T-helper 1 cell treated with Interleukin-12 subunit alpha and Interleukin-12 subunit beta and Interleukin-4 antibody, amounts not matched to agents 30 μg/mL and 1 μg/mL, for 36 hours (primary cell): ENCODE results near the gene SH3RF2.

Experiments used
- H3K27ac Mint-ChIP-seq: one replicate; pipeline ENCODE4 v1.8.0; 2021; ENCODE audit warnings: mild to moderate bottlenecking, mixed read lengths
- H3K27me3 Mint-ChIP-seq: one replicate; pipeline ENCODE4 v1.8.0; 2021; ENCODE audit warnings: low read depth, mixed read lengths
- H3K36me3 Mint-ChIP-seq: one replicate; pipeline ENCODE4 v1.8.0; 2021; ENCODE audit warnings: low read depth, mixed read lengths
- H3K4me1 Mint-ChIP-seq: one replicate; pipeline ENCODE4 v1.8.0; 2021; ENCODE audit warnings: low read depth, mixed read lengths
- H3K4me3 Mint-ChIP-seq: one replicate; pipeline ENCODE4 v1.8.0; 2021; ENCODE audit warnings: mild to moderate bottlenecking, moderate library complexity, mixed read lengths
- H3K9me3 Mint-ChIP-seq: one replicate; pipeline ENCODE4 v1.8.0; 2021; ENCODE audit warnings: mixed read lengths

Gene SH3RF2

DNA sequence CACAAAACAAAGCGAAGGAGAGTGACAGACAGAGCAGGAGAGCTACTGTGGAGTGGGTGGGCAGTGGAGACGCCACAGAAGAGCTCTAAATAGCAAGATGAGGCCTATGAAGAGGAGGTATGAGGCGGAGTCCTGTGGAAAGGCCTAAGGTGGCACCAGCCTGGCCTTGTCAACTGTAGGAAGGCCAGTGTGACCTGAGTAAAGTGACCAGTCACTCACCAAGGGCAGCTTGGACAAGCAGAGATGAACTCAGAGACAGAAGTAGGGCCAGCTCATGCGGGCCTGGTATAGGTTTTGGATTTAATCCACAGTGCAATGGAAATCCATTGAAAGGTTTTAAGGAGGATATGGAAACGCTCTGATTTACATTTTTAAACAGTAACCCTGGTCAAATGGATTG is 23.8 kb upstream of the SH3RF2 start:
- H3K9me3 Mint-ChIP-seq: no peaks in the 10 kb centered on the region
- H3K4me1 Mint-ChIP-seq: no peaks in the 10 kb centered on the region
- H3K36me3 Mint-ChIP-seq: no peaks in the 10 kb centered on the region
- no peak overlapping the region for H3K27ac Mint-ChIP-seq
- H3K27me3 Mint-ChIP-seq: peaks cover 5% of the 10 kb centered on the region
- H3K4me3 Mint-ChIP-seq: no peak overlapping the region

- Mint-ChIP-seq H3K9me3 (no peaks in the 10 kb centered on the region), H3K36me3 (no peaks in the 10 kb centered on the region), H3K27ac (no peak overlapping the region), H3K4me3 (no peak overlapping the region), H3K4me1 (no peaks in the 10 kb centered on the region), H3K27me3 (peaks cover 5% of the 10 kb centered on the region)
These were observed 22.7 kb upstream of the SH3RF2 start for GRCh38 chr5:145913701-145914100.

DNA sequence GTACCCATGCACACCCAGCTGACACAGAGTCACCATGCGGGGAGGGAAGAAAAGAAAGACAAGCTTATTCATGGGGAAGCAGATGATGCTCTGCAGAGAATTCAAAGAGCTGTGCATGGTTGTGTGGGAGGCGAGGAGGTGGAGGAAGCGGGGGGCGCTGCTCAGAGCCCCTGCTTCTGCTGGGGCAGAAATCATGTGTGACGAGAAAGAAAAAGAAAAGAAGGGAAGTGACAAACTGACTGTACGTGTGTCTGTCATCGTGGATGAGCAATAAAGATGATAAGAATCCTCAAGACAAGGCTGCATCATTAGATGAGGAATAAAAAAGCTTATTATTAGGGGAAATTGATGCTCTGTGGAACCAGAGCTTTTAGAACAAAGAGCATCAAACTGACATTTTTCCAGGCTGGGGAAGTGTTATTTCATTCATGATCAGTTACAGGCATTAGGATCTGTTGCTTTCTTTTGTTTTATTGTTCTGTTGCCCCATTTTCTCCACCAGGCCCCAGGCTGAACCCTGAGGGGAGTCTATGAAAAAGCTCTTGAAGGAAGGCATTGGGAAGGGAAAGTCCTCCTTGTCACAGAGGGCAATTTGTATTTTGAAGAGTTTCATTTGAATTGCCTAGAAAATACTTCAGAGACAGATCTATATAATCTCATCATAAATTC is 20.3 kb upstream of the SH3RF2 start:
- Mint-ChIP-seq H3K27ac (no peak overlapping the region), H3K9me3 (no peaks in the 10 kb centered on the region), H3K4me1 (no peaks in the 10 kb centered on the region), H3K4me3 (no peak overlapping the region), H3K36me3 (no peaks in the 10 kb centered on the region), H3K27me3 (peaks cover 5% of the 10 kb centered on the region)

DNA sequence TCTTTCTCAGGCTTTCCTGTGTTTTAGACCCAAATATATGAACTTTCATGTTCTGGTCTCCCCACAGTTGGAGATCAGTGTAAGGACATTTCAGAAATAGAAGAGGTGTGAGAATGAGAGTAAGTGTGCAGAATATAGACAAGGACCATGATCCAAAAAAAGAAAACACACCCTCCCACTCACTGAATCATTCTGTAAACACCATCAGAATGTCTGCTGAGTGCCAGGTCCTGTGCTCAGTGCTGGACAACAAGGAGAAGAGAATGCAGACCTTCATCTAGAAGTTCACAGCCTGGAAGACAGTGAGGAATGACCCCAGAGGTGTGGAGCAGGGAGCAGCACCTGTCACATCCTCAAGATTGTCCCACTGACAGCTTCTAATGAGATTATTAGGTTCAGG is 19.1 kb upstream of the SH3RF2 start:
- H3K9me3 Mint-ChIP-seq: no peaks in the 10 kb centered on the region
- no peaks in the 10 kb centered on the region for H3K4me1 Mint-ChIP-seq
- no peaks in the 10 kb centered on the region for H3K36me3 Mint-ChIP-seq
- H3K27ac Mint-ChIP-seq: no peak overlapping the region
- H3K27me3 Mint-ChIP-seq: peaks cover 5% of the 10 kb centered on the region
- no peak overlapping the region for H3K4me3 Mint-ChIP-seq

DNA sequence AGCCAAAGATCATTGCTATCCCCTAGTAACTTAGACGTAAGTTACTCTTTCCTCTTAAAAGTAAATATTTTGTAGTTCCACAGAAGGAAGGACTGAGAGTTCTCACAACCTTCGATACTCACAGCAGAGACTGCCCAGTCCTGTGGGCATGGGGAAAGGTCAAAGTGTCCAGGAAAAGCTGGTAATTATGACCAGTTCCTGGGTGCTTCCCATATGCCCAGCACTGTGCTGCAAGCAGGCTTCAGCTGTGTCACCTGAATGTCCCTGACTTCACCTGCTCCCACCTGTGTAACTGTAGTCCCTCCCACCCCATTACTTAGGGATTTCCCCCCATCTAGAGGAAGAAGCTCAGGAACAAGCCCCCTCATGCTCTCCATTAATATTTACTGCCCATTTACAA is 18.0 kb upstream of the SH3RF2 start:
- Mint-ChIP-seq H3K27ac (no peak overlapping the region), H3K9me3 (no peaks in the 10 kb centered on the region), H3K4me3 (no peak overlapping the region), H3K4me1 (no peaks in the 10 kb centered on the region), H3K27me3 (peaks cover 5% of the 10 kb centered on the region), H3K36me3 (no peaks in the 10 kb centered on the region)

DNA sequence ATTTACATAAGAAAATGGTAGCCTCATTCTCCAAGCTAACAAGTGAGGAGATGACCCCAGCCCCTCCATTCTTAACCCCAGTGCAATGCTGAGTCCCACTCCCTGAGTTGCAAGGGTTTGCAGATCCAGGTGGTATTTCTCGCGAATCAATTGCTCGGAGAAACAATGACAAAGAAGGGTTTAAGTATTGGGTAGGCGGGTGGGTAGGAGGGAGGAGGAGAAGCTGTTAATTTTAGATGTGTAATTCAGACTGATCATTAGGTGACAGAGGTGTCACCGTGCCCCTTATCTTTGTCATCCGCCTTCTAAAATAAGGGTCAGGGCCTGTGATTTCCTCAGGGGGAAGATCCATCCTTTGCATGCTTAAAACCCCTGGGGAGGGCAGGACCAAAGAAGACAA is 17.0 kb upstream of the SH3RF2 start:
- Mint-ChIP-seq H3K27me3 (peaks cover 5% of the 10 kb centered on the region), H3K27ac (no peak overlapping the region), H3K4me1 (no peaks in the 10 kb centered on the region), H3K36me3 (no peaks in the 10 kb centered on the region), H3K9me3 (no peaks in the 10 kb centered on the region), H3K4me3 (no peak overlapping the region)

DNA sequence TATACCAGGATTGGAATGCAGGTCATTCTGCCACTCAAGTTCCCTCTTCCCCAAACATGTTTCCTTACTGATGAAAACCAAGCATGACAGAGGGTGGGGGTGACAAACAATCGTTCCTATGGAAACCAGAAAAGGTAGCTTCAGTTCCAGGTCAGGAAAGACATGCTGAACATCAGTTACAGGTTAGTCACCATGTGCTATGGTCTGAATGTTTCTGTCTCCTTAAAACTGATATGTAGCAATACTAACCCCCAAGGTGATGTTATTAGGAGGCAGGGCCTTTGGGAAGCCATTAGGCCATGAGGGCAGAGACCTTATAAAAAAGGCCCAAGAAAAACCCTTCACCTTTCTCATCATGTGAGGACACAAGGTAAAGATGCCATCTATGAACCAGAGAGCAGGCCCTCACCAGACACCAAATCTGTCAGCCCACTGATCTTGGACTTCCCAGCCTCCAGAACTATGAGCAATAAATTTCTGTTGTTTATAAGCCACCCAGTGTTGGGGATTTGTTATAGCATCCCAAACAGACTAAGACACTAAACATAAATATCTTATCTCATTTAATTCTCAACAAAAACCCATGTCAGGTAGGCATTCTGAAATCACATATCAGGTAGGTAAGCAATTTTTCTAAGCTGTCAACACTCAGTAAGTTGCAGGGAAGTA is 15.7 kb upstream of the SH3RF2 start:
- peaks cover 1% of the 10 kb centered on the region for H3K4me1 Mint-ChIP-seq
- H3K27ac Mint-ChIP-seq: no peak overlapping the region
- no peaks in the 10 kb centered on the region for H3K9me3 Mint-ChIP-seq
- peaks cover 5% of the 10 kb centered on the region for H3K27me3 Mint-ChIP-seq
- H3K36me3 Mint-ChIP-seq: no peaks in the 10 kb centered on the region
- H3K4me3 Mint-ChIP-seq: no peak overlapping the region

DNA sequence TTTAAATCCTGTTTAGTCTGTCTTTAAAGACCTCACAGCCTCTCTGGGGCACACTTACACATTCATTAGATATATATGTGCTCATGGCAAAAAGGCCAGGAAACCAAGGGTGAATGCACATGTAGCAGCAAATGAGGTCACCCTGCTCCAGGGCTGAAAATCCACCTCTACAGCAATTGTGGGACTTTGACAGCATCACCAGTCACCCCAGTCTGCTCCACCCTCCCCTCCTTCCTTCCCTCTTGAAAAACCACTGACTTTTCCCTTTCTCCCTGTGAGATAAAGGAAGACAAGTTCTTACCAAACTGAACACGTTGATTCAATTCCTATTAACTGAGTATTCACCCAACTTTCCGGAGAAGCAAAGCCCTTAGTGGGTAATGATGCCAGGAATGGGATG is 15.2 kb upstream of the SH3RF2 start:
- Mint-ChIP-seq H3K9me3 (no peaks in the 10 kb centered on the region), H3K27ac (no peak overlapping the region), H3K36me3 (no peaks in the 10 kb centered on the region), H3K4me3 (no peak overlapping the region), H3K4me1 (peaks cover 4% of the 10 kb centered on the region), H3K27me3 (peaks cover 5% of the 10 kb centered on the region)

DNA sequence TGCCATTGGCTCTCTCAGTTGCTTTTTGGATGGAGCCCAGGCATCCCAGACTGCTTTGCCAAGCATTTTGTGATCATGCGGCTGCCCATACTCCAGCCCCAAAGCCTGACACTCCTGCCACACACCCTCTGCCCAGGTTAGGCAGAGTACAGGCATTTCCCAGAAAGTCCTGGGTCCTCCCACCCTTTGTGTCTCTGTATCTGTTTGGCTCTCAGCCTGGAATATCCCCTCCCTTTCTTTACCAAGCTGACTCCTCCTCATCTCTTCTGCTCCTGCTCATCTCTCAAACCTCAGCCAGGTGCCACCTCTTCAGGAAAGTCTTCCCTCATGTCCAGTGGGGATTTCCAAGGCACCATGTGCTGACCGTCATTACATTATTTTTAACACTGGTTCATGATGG is 14.3 kb upstream of the SH3RF2 start:
- Mint-ChIP-seq H3K4me3 (no peak overlapping the region), H3K27ac (no peak overlapping the region), H3K4me1 (peaks cover 4% of the 10 kb centered on the region), H3K27me3 (peaks cover 4% of the 10 kb centered on the region), H3K36me3 (no peaks in the 10 kb centered on the region), H3K9me3 (no peaks in the 10 kb centered on the region)

- H3K4me3 Mint-ChIP-seq: no peak overlapping the region
- no peaks in the 10 kb centered on the region for H3K27me3 Mint-ChIP-seq
- no peaks in the 10 kb centered on the region for H3K36me3 Mint-ChIP-seq
- H3K4me1 Mint-ChIP-seq: peaks cover 4% of the 10 kb centered on the region
- no peaks in the 10 kb centered on the region for H3K9me3 Mint-ChIP-seq
- H3K27ac Mint-ChIP-seq: no peak overlapping the region
These were observed 13.0 kb upstream of the SH3RF2 start for GRCh38 chr5:145923405-145923804.

DNA sequence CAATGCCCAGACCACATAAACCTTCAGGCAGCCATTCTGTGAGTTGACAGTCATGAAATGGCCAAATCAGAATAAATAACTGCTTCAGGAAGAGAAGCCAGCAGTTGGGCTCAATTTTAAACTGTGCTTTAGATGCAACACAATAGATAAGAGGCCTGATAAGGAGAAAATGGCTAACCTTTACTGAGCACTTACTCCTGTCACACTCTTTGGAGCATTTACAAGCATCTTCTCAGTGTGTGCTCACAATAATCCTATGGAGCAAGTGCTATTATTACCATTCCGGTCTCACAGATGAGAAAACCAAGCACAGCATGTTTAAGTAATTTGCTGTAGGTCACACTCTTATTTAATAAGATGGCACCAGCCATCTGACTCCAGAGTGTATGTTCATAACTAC is 11.5 kb upstream of the SH3RF2 start:
- no peaks in the 10 kb centered on the region for H3K9me3 Mint-ChIP-seq
- no peak overlapping the region for H3K27ac Mint-ChIP-seq

DNA sequence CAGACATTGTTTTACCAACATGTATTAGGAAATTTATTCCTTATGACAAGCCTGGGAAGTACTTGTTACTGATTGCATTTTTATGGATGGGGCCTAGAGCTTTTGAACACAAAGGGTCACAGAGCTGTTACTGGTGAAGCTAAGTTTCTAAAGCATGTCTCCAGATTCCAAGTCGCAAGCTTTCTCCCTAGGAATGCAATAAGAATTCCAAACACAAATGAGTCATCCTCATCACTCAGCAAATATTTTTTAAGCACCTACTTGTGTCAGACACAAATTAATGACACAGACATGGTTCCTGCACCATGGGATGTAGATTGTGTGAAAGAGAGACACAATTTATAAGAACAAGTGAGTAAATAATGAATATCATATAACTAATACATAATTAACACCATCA is 11.0 kb upstream of the SH3RF2 start:
- no peak overlapping the region for H3K4me3 Mint-ChIP-seq
- no peak overlapping the region for H3K27ac Mint-ChIP-seq
- H3K4me1 Mint-ChIP-seq: peaks cover 4% of the 10 kb centered on the region

More for the DNA sequence above, 11.5 kb upstream of the SH3RF2 start:
- H3K4me3 Mint-ChIP-seq: no peak overlapping the region
- no peaks in the 10 kb centered on the region for H3K36me3 Mint-ChIP-seq
- H3K27me3 Mint-ChIP-seq: no peaks in the 10 kb centered on the region
- peaks cover 4% of the 10 kb centered on the region for H3K4me1 Mint-ChIP-seq

DNA sequence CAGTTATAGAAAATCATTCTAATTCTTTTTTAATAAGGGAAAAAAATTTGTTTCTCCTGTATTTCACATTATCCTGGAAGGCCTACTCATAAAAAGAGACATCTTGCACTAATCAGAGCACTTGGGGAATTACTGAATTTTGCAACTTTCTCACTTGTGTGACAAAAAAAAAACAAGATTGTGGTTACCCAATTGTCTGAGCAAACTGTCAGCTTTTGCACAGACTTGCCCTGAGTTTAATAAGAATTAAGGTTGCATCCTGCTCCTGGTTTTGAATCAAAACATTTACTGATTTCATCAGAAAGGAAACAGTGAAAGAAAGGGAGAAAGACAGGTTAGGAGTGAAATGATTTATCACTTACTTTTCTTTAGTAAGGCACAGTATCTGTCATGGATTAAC is 10.6 kb upstream of the SH3RF2 start:
- peaks cover 4% of the 10 kb centered on the region for H3K4me1 Mint-ChIP-seq
- no peaks in the 10 kb centered on the region for H3K9me3 Mint-ChIP-seq
- no peak overlapping the region for H3K27ac Mint-ChIP-seq
- H3K36me3 Mint-ChIP-seq: no peaks in the 10 kb centered on the region
- H3K4me3 Mint-ChIP-seq: no peak overlapping the region
- peaks cover 3% of the 10 kb centered on the region for H3K27me3 Mint-ChIP-seq

More for the DNA sequence above, 11.0 kb upstream of the SH3RF2 start:
- no peaks in the 10 kb centered on the region for H3K9me3 Mint-ChIP-seq
- no peaks in the 10 kb centered on the region for H3K36me3 Mint-ChIP-seq
- H3K27me3 Mint-ChIP-seq: no peaks in the 10 kb centered on the region

DNA sequence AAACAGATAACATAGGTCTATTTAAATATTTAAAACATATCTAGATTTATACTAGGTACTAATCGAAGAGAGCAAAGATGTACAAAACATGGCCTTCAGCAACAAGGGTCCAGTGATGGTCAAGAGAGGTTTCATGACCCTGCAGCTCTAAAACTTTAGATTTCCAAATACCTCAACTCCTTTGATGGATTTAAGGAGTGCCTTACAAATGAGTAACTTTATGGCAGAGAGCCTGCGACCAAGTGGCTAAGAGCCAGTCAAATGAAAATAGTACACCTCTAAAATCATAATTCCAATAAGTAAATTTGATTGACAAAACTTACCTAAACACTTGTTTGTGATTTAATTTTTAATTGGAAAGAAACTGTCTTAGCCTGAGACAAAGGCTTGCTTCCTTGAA is 4.7 kb upstream of the SH3RF2 start:
- Mint-ChIP-seq H3K27me3 (peaks cover 48% of the 10 kb centered on the region), H3K36me3 (no peaks in the 10 kb centered on the region), H3K9me3 (no peaks in the 10 kb centered on the region), H3K4me3 (no peak overlapping the region), H3K27ac (no peak overlapping the region), H3K4me1 (peaks cover 8% of the 10 kb centered on the region)

DNA sequence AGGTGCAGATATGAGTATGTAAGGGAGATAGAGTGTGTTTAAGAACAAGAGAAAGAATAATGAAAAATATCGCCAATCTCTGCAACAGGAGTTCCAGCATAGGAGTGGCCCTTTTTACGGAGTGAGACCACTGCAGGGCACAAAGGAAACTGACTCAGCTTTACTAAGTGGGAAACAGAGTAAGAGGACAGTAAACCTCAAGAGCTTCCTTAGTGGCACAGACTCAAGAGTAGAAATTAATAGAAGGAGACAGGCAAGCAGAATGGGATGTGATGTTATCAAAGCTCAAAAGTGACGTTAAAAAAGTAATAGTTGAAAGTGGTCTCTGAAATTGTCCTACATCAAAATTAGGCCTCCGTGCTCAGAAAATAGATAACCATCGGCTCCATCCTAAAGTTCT is 2.1 kb upstream of the SH3RF2 start:
- Mint-ChIP-seq H3K27ac (no peak overlapping the region), H3K4me1 (peaks cover 14% of the 10 kb centered on the region), H3K9me3 (no peaks in the 10 kb centered on the region), H3K4me3 (no peak overlapping the region), H3K36me3 (no peaks in the 10 kb centered on the region), H3K27me3 (peaks cover 72% of the 10 kb centered on the region)
